Stimulated activated naive CD8-positive, alpha-beta T cell treated with anti-CD3 and anti-CD28 coated beads, Interleukin-15, Interleukin-2, amounts not matched to agents 100 ng/mL and 50 ng/mL, for 24 hours (primary cell): Measurements from ENCODE around the gene HARBI1.

Experiments
- H3K27ac Mint-ChIP-seq: one replicate; pipeline ENCODE4 v1.8.0; 2021; ENCODE audit warnings: mild to moderate bottlenecking, mixed read lengths
- H3K27me3 Mint-ChIP-seq: one replicate; pipeline ENCODE4 v1.8.0; 2021; ENCODE audit warnings: mixed read lengths
- H3K36me3 Mint-ChIP-seq: one replicate; pipeline ENCODE4 v1.8.0; 2021; ENCODE audit warnings: low read depth, mixed read lengths
- H3K4me1 Mint-ChIP-seq: one replicate; pipeline ENCODE4 v1.8.0; 2021; ENCODE audit warnings: low read depth, mixed read lengths
- H3K4me3 Mint-ChIP-seq: one replicate; pipeline ENCODE4 v1.8.0; 2021; ENCODE audit warnings: mild to moderate bottlenecking, mixed read lengths
- H3K9me3 Mint-ChIP-seq: one replicate; pipeline ENCODE4 v1.8.0; 2021; ENCODE audit warnings: mixed read lengths

Gene HARBI1

GRCh38 chr11:46642627-46643335, 25.8 kb upstream of the HARBI1 start:
- peaks cover 10% of the 10 kb centered on the region for H3K4me1 Mint-ChIP-seq
- peaks cover 60% of the 10 kb centered on the region for H3K36me3 Mint-ChIP-seq
- H3K4me3 Mint-ChIP-seq = no peak overlapping the region
- no peak overlapping the region for H3K27ac Mint-ChIP-seq
- no peaks in the 10 kb centered on the region for H3K9me3 Mint-ChIP-seq
- H3K27me3 Mint-ChIP-seq = no peaks in the 10 kb centered on the region

DNA sequence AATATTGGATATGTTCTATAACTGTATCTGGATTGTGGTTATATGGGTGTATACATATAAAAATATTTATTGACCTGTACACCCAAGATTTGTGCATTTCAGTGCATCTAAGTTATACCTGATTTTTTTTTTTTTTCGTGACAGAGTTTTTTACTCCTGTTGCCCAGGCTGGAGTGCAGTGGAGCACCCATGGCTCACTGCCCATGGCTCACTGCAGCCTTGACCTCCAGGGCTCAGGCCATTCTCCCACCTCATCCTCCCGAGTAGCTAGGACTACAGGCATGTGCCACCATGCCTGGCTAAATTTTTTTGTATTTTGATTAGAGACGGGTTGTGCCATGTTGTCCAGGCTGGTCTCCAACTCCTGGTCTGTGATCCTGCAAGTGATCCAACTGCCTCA, 24.6 kb upstream of the HARBI1 start:
- H3K27ac Mint-ChIP-seq = no peak overlapping the region
- H3K4me3 Mint-ChIP-seq = no peak overlapping the region
- H3K9me3 Mint-ChIP-seq = no peaks in the 10 kb centered on the region
- peaks cover 56% of the 10 kb centered on the region for H3K36me3 Mint-ChIP-seq
- no peaks in the 10 kb centered on the region for H3K27me3 Mint-ChIP-seq
- H3K4me1 Mint-ChIP-seq = peaks cover 10% of the 10 kb centered on the region

DNA sequence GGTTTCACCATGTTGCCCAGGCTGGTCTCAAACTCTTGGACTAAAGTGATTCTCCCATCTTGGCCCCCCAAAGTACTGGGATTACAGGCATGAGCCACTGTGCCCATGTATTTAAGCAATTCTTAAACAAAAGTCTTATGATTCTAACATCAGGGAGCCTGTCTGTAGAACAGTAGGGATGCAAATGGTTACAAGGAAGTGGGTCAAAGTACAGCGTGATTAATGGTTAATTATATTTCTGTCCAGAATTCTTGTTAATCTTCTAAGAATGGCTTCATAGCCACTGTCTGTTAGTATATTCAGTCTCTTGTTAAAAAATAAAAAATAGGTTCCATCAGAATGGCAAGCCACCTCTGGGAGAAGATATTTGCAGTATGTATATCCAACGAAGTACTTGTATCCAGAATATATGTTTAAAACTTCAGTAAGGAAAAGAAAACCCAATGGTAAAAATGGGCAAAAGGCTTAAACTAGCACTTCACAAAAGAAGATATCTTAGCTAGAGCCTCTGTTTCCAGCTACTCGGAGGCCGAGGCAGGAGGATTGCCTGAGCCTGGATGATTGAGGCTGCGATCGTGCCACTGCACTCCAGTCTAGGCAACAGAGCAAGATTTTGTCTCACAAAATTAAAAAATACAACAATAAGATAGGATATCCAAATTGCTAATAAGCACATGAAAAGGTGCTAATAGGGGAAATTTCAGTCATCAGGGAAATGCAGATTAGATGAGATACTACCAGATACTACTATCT, 23.2 kb upstream of the HARBI1 start:
- Mint-ChIP-seq H3K4me1 (peaks cover 10% of the 10 kb centered on the region), H3K36me3 (peaks cover 53% of the 10 kb centered on the region), H3K9me3 (no peaks in the 10 kb centered on the region), H3K4me3 (no peak overlapping the region), H3K27me3 (no peaks in the 10 kb centered on the region), H3K27ac (peak overlapping the region; percentile 18)

DNA sequence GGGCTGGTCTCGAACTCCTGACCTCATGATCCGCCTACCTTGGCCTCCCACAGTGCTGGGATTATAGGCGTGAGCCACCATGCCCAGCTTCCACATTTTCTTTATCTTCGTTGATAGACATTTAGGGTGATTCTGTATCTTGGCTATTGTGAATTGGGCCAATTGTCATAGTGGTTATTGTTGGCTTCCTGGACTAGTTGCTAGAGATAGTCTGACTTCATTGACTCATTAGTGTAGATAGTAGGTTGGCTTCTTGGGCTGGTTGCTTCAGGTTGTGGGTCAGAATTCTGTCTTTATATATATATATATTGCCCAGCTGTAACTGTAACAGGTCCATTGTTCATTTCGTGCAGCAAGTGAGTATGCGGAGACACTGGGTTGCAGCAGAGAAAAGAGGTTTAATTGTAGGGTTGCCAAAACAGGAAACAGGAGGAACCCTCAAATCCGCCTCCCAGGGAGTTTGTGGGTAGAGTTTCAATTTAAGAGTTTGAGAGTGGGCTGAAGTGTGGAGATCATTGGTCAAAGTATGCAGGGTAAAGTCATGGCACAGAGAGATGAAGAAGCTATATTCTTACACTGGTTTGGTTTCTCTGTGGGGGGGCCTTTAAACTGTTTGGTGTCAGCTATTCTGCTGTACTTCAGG, 22.3 kb upstream of the HARBI1 start:
- Mint-ChIP-seq H3K9me3 (no peaks in the 10 kb centered on the region), H3K4me1 (peaks cover 10% of the 10 kb centered on the region), H3K4me3 (no peak overlapping the region), H3K27ac (no peak overlapping the region), H3K36me3 (peaks cover 45% of the 10 kb centered on the region), H3K27me3 (no peaks in the 10 kb centered on the region)

GRCh38 chr11:46637546-46637945, 20.5 kb upstream of the HARBI1 start:
- no peaks in the 10 kb centered on the region for H3K27me3 Mint-ChIP-seq
- H3K4me1 Mint-ChIP-seq = peaks cover 8% of the 10 kb centered on the region
- H3K4me3 Mint-ChIP-seq = no peak overlapping the region
- no peak overlapping the region for H3K27ac Mint-ChIP-seq
- peaks cover 35% of the 10 kb centered on the region for H3K36me3 Mint-ChIP-seq
- no peaks in the 10 kb centered on the region for H3K9me3 Mint-ChIP-seq

DNA sequence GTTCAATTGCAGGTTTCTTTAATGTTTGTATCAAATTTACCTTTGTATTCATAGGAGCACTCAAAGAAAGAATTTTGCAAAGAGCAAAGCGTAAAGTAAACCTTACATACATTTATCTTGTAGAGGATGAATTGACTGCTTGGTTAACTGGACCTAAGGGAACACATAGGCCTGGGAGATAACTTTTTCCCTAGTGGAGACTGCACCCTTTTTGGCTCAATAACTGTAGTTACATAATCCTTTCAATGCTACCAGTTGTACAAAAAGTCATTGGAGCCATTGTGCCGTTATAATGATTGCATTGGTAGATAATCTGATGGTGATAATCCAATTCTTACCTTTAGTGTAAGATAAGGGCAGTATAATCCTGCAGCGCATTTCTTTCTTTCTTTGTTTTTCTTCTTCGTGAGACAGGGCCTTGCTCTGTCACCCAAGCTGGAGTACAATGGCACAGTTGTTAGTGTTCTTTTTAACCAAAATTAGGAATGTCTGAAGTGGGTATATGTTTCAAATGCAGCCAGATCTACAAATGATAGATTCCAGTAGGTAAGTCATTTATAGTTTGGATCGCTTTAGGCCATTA, 18.6 kb upstream of the HARBI1 start:
- peaks cover 36% of the 10 kb centered on the region for H3K36me3 Mint-ChIP-seq
- H3K4me1 Mint-ChIP-seq = peaks cover 6% of the 10 kb centered on the region
- no peak overlapping the region for H3K27ac Mint-ChIP-seq
- H3K4me3 Mint-ChIP-seq = no peak overlapping the region
- H3K9me3 Mint-ChIP-seq = no peaks in the 10 kb centered on the region
- no peaks in the 10 kb centered on the region for H3K27me3 Mint-ChIP-seq

- no peak overlapping the region for H3K27ac Mint-ChIP-seq
- peaks cover 30% of the 10 kb centered on the region for H3K36me3 Mint-ChIP-seq
- no peaks in the 10 kb centered on the region for H3K4me1 Mint-ChIP-seq
- no peaks in the 10 kb centered on the region for H3K9me3 Mint-ChIP-seq
- no peaks in the 10 kb centered on the region for H3K27me3 Mint-ChIP-seq
- H3K4me3 Mint-ChIP-seq = no peak overlapping the region
Measured at GRCh38 chr11:46633291-46634217, 16.5 kb upstream of the HARBI1 start.

GRCh38 chr11:46632502-46632901, 15.5 kb upstream of the HARBI1 start:
- H3K36me3 Mint-ChIP-seq = peaks cover 24% of the 10 kb centered on the region
- no peaks in the 10 kb centered on the region for H3K27me3 Mint-ChIP-seq
- no peaks in the 10 kb centered on the region for H3K4me1 Mint-ChIP-seq
- no peaks in the 10 kb centered on the region for H3K9me3 Mint-ChIP-seq
- no peak overlapping the region for H3K27ac Mint-ChIP-seq
- no peak overlapping the region for H3K4me3 Mint-ChIP-seq

GRCh38 chr11:46631676-46632075, 14.6 kb upstream of the HARBI1 start:
- Mint-ChIP-seq H3K36me3 (peaks cover 26% of the 10 kb centered on the region), H3K4me1 (no peaks in the 10 kb centered on the region), H3K27me3 (no peaks in the 10 kb centered on the region), H3K4me3 (no peak overlapping the region), H3K27ac (no peak overlapping the region), H3K9me3 (no peaks in the 10 kb centered on the region)

GRCh38 chr11:46630237-46630636, 13.2 kb upstream of the HARBI1 start:
- Mint-ChIP-seq H3K36me3 (peaks cover 30% of the 10 kb centered on the region), H3K27ac (no peak overlapping the region), H3K9me3 (no peaks in the 10 kb centered on the region), H3K4me1 (peaks cover 5% of the 10 kb centered on the region), H3K27me3 (no peaks in the 10 kb centered on the region), H3K4me3 (no peak overlapping the region)

DNA sequence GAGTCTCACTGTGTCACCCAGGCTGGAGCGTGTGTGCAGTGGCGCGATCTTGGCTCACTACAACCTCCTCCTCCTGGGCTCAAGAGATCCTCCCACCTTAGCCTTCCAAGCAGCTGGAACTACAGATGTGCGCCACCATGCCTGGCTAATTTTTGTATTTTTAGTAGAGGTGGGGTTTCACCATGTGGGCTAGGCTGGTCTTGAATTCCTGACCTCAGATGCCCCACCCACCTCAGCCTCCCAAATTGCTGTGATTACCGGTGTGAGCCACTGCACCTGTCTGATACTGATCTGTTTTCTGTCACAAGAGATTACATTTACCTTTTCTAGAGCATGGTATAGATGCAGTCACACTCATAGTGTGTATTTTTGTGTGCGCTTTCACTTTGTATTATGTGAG, 11.9 kb upstream of the HARBI1 start:
- H3K27me3 Mint-ChIP-seq = no peaks in the 10 kb centered on the region
- peaks cover 42% of the 10 kb centered on the region for H3K36me3 Mint-ChIP-seq
- H3K4me1 Mint-ChIP-seq = peaks cover 5% of the 10 kb centered on the region
- H3K4me3 Mint-ChIP-seq = no peak overlapping the region
- H3K9me3 Mint-ChIP-seq = no peaks in the 10 kb centered on the region
- H3K27ac Mint-ChIP-seq = no peak overlapping the region

DNA sequence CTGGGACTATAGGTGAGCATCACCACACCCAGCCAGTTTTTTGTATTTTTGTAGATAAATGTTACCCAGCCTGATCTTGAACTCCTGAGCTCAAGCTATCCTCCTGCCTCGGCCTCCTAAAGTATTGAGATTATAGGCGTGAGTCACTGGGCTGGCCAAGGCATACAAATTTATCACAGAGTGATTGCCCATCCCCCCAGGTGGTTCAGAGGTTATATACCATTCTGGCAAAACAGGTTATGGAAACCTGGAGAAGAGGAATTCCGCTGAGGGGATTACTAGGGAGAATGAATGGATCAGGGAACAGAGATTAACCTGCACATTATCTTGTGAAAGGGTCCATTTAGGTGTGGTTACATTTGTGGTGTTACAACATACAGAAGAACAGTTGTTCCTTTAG, 8.4 kb upstream of the HARBI1 start:
- Mint-ChIP-seq H3K36me3 (peaks cover 48% of the 10 kb centered on the region), H3K4me3 (no peak overlapping the region), H3K27ac (no peak overlapping the region), H3K9me3 (no peaks in the 10 kb centered on the region), H3K4me1 (peaks cover 17% of the 10 kb centered on the region), H3K27me3 (no peaks in the 10 kb centered on the region)

DNA sequence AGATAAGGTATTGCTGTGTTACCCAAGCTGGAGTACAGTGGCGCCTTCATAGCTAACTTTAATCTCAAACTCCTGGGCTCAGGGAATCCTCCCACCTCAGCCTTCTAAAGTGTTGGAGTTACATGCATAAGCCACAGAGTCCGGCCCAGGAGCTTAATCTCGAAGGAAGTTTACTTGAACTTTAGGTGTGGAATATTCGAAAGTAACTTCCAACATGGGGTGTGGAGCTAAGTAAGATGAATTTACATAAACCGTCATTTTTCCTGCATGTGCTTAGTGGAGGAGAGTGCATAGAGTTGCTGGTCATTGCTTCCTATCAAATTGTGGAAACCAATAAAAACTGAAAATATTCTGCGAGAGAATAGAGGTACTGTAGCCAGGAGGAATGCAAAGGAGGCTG, 1.8 kb upstream of the HARBI1 start:
- peaks cover 21% of the 10 kb centered on the region for H3K36me3 Mint-ChIP-seq
- H3K4me1 Mint-ChIP-seq = peaks cover 40% of the 10 kb centered on the region
- H3K27ac Mint-ChIP-seq = peak overlapping the region; percentile 53
- no peaks in the 10 kb centered on the region for H3K27me3 Mint-ChIP-seq
- H3K9me3 Mint-ChIP-seq = no peaks in the 10 kb centered on the region
- peak overlapping the region; percentile 96 for H3K4me3 Mint-ChIP-seq

- peak overlapping the region; percentile 96 for H3K4me3 Mint-ChIP-seq
Measured at GRCh38 chr11:46617972-46618314, 916 bp upstream of the HARBI1 start.

More at GRCh38 chr11:46617972-46618314, 916 bp upstream of the HARBI1 start:
- Mint-ChIP-seq H3K36me3 (peaks cover 21% of the 10 kb centered on the region), H3K4me1 (peaks cover 40% of the 10 kb centered on the region), H3K9me3 (no peaks in the 10 kb centered on the region), H3K27ac (peak overlapping the region; percentile 100), H3K27me3 (no peaks in the 10 kb centered on the region)
